ENCODE data around the gene STK32A.
"Not testable (repeated sequence)": the region's sequence is repeated elsewhere in the genome, so short reads cannot be mapped to it uniquely, and the experiment has no call there.

STK32A gene

GRCh38 chr5:147348451-147348850 lies 113.6 kb downstream of the STK32A start:
- no peak for DNase-seq

- no peak for DNase-seq
Measured at GRCh38 chr5:147349241-147349640, 114.4 kb downstream of the STK32A start.

- no peak for DNase-seq
Measured at GRCh38 chr5:147359101-147359500, 124.3 kb downstream of the STK32A start.

- DNase-seq: no peak
Measured at GRCh38 chr5:147359581-147359980, 124.8 kb downstream of the STK32A start.

- no peak for DNase-seq
Measured at GRCh38 chr5:147360816-147361215, 126.0 kb downstream of the STK32A start.

GRCh38 chr5:147361441-147362175 lies 126.8 kb downstream of the STK32A start:
- no peak for DNase-seq

GRCh38 chr5:147367381-147367780 lies 132.6 kb downstream of the STK32A start:
- not testable (repeated sequence) for DNase-seq

GRCh38 chr5:147369742-147370374 lies 135.0 kb downstream of the STK32A start:
- no peak for DNase-seq

GRCh38 chr5:147371290-147371689 lies 136.5 kb downstream of the STK32A start:
- DNase-seq: no peak

GRCh38 chr5:147372191-147372590 lies 137.4 kb downstream of the STK32A start:
- no peak for DNase-seq

- no peak for DNase-seq
Measured at GRCh38 chr5:147373328-147373727, 138.5 kb downstream of the STK32A start.

GRCh38 chr5:147375151-147375550 lies 140.3 kb downstream of the STK32A start:
- no peak for DNase-seq

- DNase-seq: no peak
Measured at GRCh38 chr5:147377682-147378081, 142.9 kb downstream of the STK32A start.

- no peak for DNase-seq
Measured at GRCh38 chr5:147381555-147381954, 146.7 kb downstream of the STK32A start.

- no peak for DNase-seq
Measured at GRCh38 chr5:147382776-147383175, 147.9 kb downstream of the STK32A start.

- DNase-seq: no peak
Measured at GRCh38 chr5:147384346-147385193, 149.7 kb downstream of the STK32A start.

- no peak for DNase-seq
Measured at GRCh38 chr5:147387109-147387508, 152.3 kb downstream of the STK32A start.

GRCh38 chr5:147388184-147389108 lies 153.6 kb downstream of the STK32A start:
- no peak for DNase-seq

- DNase-seq: no peak
Measured at GRCh38 chr5:147390654-147391225, 155.9 kb downstream of the STK32A start.

- no peak for DNase-seq
Measured at GRCh38 chr5:147391781-147392180, 157.0 kb downstream of the STK32A start.

- no peak for DNase-seq
Measured at GRCh38 chr5:147393874-147394672, 159.2 kb downstream of the STK32A start.

All from CD4-positive, alpha-beta T cell treated with Interleukin-4 for 4 hours (primary cell).